ENCODE results near the gene OR13H1. TPM values are rescaled to one million over a fixed set of nuclear protein-coding genes. Genes with fewer than 3 reads are reported as not detected.
"Not testable (repeated sequence)": the region's sequence is repeated elsewhere in the genome, so short reads cannot be mapped to it uniquely, and the experiment has no call there.

The OR13H1 gene
- total RNA-seq, 2 experiments from 2014 or later, result not detected

DNA sequence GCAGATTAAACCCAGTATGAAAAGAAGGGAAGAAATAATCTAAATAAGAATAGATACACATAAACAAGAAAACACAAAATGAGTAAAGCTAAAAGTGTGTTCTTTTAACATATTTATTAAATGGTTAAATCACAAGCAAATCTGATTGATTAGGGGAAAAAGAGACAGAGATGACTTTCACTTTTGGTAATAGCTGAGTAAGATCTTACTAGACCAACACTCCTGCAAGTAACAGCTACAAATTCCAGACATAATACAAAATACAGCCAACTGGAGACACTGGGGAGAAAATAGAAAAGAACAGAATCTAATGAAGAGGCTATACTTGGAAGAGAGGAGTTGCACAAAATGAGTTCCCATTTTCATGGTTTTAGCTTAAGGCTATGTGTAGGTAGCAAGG, 33.5 kb downstream of the OR13H1 start:
- DNase-seq, result no peak
- Mint-ChIP-seq H3K4me1 (ENCODE audit: low read depth) (no peaks in the 10 kb centered on the region), H3K36me3 (ENCODE audit: low read depth) (no peaks in the 10 kb centered on the region), H3K27me3 (ENCODE audit: low read depth) (no peaks in the 10 kb centered on the region), H3K9me3 (ENCODE audit: insufficient read depth) (no peaks in the 10 kb centered on the region), H3K27ac (no peak overlapping the region), H3K4me3 (no peak overlapping the region)
- CTCF ChIA-PET, result no interaction called here
- POLR2A ChIA-PET, result no interaction called here
- no peak for ATAC-seq

DNA sequence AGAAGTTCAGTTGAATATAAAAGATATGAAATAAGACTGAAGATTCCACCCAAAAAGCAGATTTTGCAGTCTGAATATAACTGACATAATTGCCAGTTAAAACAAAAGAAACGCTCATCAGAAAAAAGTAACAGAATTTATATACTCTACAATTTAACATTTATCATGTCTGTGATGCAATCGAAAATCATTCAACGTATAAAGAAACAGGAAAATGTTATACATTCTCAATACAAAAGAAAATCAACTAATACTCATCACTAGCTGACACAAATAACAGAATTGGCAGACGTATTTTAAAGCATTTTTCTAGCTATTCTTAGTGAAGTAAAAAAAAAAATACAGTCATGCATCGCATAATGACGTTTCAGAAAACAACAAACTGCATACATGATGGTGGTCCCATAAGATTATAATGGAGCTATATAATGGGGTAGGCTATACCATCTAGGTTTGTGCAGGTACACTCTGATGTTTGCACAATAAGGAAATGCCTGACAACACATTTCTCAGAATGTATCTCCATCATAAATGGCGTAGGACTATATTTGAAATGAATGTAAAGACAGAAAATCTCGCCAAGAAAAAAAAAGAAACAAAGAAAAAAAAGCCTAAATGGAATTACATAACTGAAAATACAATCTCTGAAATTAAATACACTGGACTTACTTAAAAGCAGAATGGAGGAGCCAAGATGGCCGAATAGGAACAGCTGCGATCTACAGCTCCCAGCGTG, 34.3 kb downstream of the OR13H1 start:
- ATAC-seq (no peak), DNase-seq (no peak)
- ChIA-PET CTCF (interaction anchor here (0.7 kb wide), 1 partner anchor 548 kb away, joined by 3 read pairs; no protein-coding TSS in a partner anchor), POLR2A (no interaction called here)
- Mint-ChIP-seq H3K4me3 (no peak overlapping the region), H3K27ac (no peak overlapping the region), H3K36me3 (ENCODE audit: low read depth) (no peaks in the 10 kb centered on the region), H3K9me3 (ENCODE audit: insufficient read depth) (no peaks in the 10 kb centered on the region), H3K27me3 (ENCODE audit: low read depth) (no peaks in the 10 kb centered on the region), H3K4me1 (ENCODE audit: low read depth) (no peaks in the 10 kb centered on the region)

DNA sequence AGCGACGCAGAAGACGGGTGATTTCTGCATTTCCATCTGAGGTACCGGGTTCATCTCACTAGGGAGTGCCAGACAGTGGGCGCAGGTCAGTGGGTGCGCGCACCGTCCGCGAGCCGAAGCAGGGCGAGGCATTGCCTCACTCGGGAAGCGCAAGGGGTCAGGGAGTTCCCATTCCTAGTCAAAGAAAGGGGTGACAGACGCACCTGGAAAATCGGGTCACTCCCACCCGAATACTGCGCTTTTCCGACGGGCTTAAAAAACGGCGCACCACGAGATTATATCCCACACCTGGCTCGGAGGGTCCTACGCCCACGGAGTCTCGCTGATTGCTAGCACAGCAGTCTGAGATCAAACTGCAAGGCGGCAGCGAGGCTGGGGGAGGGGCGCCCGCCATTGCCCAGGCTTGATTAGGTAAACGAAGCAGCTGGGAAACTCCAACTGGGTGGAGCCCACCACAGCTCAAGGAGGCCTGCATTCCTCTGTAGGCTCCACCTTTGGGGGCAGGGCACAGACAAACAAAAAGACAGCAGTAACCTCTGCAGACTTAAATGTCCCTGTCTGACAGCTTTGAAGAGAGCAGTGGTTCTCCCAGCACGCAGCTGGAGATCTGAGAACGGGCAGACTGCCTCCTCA, 35.0 kb downstream of the OR13H1 start:
- H3K27ac Mint-ChIP-seq; H3K4me3 Mint-ChIP-seq; DNase-seq; H3K4me1 Mint-ChIP-seq (ENCODE audit: low read depth); ATAC-seq; H3K27me3 Mint-ChIP-seq (ENCODE audit: low read depth); H3K9me3 Mint-ChIP-seq (ENCODE audit: insufficient read depth); POLR2A ChIA-PET; H3K36me3 Mint-ChIP-seq (ENCODE audit: low read depth): not testable (repeated sequence)
- CTCF ChIA-PET, result interaction anchor here (0.7 kb wide), 1 partner anchor 549 kb away, joined by 3 read pairs; no protein-coding TSS in a partner anchor

DNA sequence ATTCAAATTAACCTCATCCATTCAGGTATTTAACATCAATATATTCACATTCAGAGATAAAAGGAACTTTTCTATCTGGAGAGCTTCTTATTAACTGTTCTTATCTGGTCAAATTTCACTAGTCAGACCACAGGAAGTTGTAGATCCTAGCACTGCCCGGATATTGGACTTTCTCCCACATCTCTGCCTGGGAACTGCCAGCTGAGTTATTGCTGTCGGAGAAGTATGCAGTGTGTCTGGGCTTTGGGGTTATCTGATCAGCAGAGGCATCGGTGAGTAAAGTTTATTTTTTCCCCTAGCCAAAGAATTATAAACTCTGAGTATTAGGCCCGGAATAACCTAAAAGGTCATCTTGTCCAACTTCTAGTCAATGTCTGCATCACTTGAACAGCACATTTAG, 45.1 kb downstream of the OR13H1 start:
- Mint-ChIP-seq H3K9me3 (ENCODE audit: insufficient read depth) (no peaks in the 10 kb centered on the region), H3K4me3 (no peak overlapping the region), H3K36me3 (ENCODE audit: low read depth) (no peaks in the 10 kb centered on the region), H3K4me1 (ENCODE audit: low read depth) (no peaks in the 10 kb centered on the region), H3K27ac (no peak overlapping the region), H3K27me3 (ENCODE audit: low read depth) (no peaks in the 10 kb centered on the region)
- ChIA-PET CTCF (no interaction called here), POLR2A (no interaction called here)
- ATAC-seq (no peak), DNase-seq (no peak)
